Endodermal cell (in vitro differentiated cells): ENCODE data around the gene FOXD3. TPM values are rescaled to one million over a fixed set of nuclear protein-coding genes. Genes with fewer than 3 reads are reported as not detected.

Experiments used
- DNase-seq: peaks from one replicate; pipeline ENCODE4 v3.0.0-alpha.2; 2017
- H3K27ac ChIP-seq: 2 replicates; pipeline ENCODE4 v1.5.1; 2013; ENCODE audit warnings: mild to moderate bottlenecking, low read depth, low read length, moderate library complexity
- H3K27me3 ChIP-seq: 2 replicates; pipeline ENCODE4 v1.6.1; 2013; ENCODE audit warnings: mild to moderate bottlenecking, low read length, moderate library complexity; ENCODE audit not compliant: insufficient read depth, control insufficient read depth, poor library complexity, severe bottlenecking
- H3K36me3 ChIP-seq: 2 replicates; pipeline ENCODE4 v1.7.0; 2013; ENCODE audit warnings: mild to moderate bottlenecking, low read length, moderate library complexity; ENCODE audit not compliant: control insufficient read depth, insufficient read depth
- H3K4me1 ChIP-seq: one replicate; pipeline ENCODE4 v1.7.0; 2013; ENCODE audit warnings: low read length; ENCODE audit not compliant: control insufficient read depth, insufficient read depth
- H3K4me3 ChIP-seq: 2 replicates; pipeline ENCODE4 v1.5.1; 2013; ENCODE audit warnings: mild to moderate bottlenecking, low read length, moderate library complexity
- H3K9ac ChIP-seq: 2 replicates; pipeline ENCODE4 v1.6.1; 2013; ENCODE audit warnings: mild to moderate bottlenecking, low read length, moderate library complexity; ENCODE audit not compliant: poor library complexity, severe bottlenecking; ENCODE audit errors: extremely low read depth
- H3K9me3 ChIP-seq: 2 replicates; pipeline ENCODE4 v1.6.1; 2013; ENCODE audit warnings: mild to moderate bottlenecking, low read length, moderate library complexity; ENCODE audit not compliant: control insufficient read depth
- H3K27ac Mint-ChIP-seq: 2 replicates; pipeline ENCODE4 v1.8.0; 2020; ENCODE audit warnings: mixed read lengths
- H3K27me3 Mint-ChIP-seq: 2 replicates; pipeline ENCODE4 v1.8.0; 2021; ENCODE audit warnings: mild to moderate bottlenecking, mixed read lengths; ENCODE audit not compliant: insufficient read depth
- H3K36me3 Mint-ChIP-seq: 2 replicates; pipeline ENCODE4 v1.8.0; 2020; ENCODE audit warnings: low read depth, mixed read lengths
- H3K4me1 Mint-ChIP-seq: 2 replicates; pipeline ENCODE4 v1.8.0; 2020; ENCODE audit warnings: mixed read lengths
- H3K4me3 Mint-ChIP-seq: 2 replicates; pipeline ENCODE4 v1.8.0; 2020; ENCODE audit warnings: mild to moderate bottlenecking, moderate library complexity, mixed read lengths
- H3K9me3 Mint-ChIP-seq: 2 replicates; pipeline ENCODE4 v1.8.0; 2020; ENCODE audit warnings: mild to moderate bottlenecking, mixed read lengths
- WGBS, 2 experiments: methylation state at CpG; one replicate each; pipeline versions ENCODE4 v1.1.5 to v1.1.7; 2013; ENCODE audit warnings: missing lambda C conversion rate in 2 of 2, mixed read lengths in 1 of 2; ENCODE audit not compliant: insufficient coverage in 1 of 2, insufficient read length in 1 of 2; 5-methylcytosine and 5-hydroxymethylcytosine counted together
- total RNA-seq, 2 donors: library from RNA; stranded (reverse); fragmentation: NEBNext Ultra II Directional in 1 of 2; extraction: Animal tissue kit (Norgen Biotek cat#: 25700) in 1 of 2; gene quantifications; 2 replicates in 1 of 2; 3 replicates in 1 of 2; pipeline ENCODE4 v1.2.1, GENCODE V29; 2021
- TF ChIP-seq, protein P1 (sequence below): fragments of 200-600 bp; sonication (generic); conservative IDR thresholded peaks from 2 replicates; pipeline ENCODE4 v1.5.0; 2021; ENCODE audit warnings: antibody characterized with exemption, mild to moderate bottlenecking

Gene FOXD3
- total RNA-seq, 2 donors from 2014 or later: 0.49 to 14.0 TPM

DNA sequence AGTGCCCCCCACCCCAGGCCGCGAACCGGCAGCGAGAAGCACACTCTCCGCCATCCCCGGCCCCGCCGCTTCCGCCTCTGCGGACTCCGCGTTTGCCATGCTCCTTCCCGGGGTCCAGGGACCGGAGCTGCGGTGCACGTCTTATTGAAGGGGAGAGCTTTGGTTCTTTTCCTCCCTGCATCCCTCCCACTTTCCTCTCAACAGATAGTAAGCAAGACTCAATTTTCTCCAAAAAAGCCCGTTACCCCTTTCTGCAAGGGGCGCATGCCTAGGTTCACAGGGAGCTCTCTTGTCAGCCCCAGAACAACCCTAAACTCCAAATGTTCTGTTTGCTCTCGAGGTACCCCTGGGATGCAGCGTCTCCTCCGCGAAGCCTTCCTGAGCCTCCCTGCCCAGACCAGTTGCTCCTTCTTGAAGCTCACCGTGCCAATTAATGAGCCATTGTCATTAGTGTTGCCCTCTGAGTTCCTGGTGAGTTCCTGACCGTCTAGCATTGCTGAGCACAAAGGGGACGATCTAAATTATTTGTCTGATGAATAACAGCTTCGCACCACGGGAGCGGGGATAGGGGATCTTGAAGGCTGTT lies 8.1 kb downstream of the FOXD3 start:
- H3K27me3 Mint-ChIP-seq: peaks cover 93% of the 10 kb centered on the region
- Histone ChIP-seq H3K36me3 (no peaks in the 10 kb centered on the region), H3K9me3 (no peaks in the 10 kb centered on the region), H3K4me1 (peaks cover 2% of the 10 kb centered on the region), H3K9ac (no peak overlapping the region), H3K27ac (no peak overlapping the region), H3K4me3 (peak overlapping the region; percentile 65), H3K27me3 (peaks cover 86% of the 10 kb centered on the region)
- H3K36me3 Mint-ChIP-seq: no peaks in the 10 kb centered on the region
- peak; percentile 79 for DNase-seq
- H3K9me3 Mint-ChIP-seq: no peaks in the 10 kb centered on the region
- H3K4me1 Mint-ChIP-seq: peaks cover 33% of the 10 kb centered on the region
- H3K27ac Mint-ChIP-seq: no peak overlapping the region
- peak overlapping the region; percentile 52 for H3K4me3 Mint-ChIP-seq
- 3 to 5% methylated on average over 24 to 28 of the region's 28 CpGs for WGBS, 2 experiments
- TF ChIP-seq, protein P1, sequence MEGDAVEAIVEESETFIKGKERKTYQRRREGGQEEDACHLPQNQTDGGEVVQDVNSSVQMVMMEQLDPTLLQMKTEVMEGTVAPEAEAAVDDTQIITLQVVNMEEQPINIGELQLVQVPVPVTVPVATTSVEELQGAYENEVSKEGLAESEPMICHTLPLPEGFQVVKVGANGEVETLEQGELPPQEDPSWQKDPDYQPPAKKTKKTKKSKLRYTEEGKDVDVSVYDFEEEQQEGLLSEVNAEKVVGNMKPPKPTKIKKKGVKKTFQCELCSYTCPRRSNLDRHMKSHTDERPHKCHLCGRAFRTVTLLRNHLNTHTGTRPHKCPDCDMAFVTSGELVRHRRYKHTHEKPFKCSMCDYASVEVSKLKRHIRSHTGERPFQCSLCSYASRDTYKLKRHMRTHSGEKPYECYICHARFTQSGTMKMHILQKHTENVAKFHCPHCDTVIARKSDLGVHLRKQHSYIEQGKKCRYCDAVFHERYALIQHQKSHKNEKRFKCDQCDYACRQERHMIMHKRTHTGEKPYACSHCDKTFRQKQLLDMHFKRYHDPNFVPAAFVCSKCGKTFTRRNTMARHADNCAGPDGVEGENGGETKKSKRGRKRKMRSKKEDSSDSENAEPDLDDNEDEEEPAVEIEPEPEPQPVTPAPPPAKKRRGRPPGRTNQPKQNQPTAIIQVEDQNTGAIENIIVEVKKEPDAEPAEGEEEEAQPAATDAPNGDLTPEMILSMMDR: no peak

DNA sequence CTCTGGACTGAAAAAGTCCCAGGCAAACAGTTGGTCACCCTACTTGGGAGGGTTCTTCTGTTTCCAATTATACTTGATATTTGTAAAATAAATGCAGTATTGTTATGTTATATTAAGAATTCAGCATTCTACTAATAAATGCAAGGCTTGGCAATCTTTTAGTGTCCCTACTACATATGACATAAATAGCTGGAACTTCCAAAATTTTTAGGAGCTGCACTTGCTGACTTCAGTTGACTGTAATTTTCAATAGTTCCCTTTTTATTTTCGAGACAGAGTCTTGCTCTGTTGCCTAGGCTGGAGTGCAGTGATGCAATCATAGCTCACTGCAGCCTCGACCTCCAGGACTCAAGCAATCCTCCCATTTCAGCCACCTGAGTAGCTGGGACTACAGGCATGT lies 20.0 kb downstream of the FOXD3 start:
- H3K9me3 ChIP-seq: no peaks in the 10 kb centered on the region
- H3K4me3 ChIP-seq: no peak overlapping the region
- Mint-ChIP-seq H3K4me1 (no peaks in the 10 kb centered on the region), H3K27ac (no peak overlapping the region), H3K27me3 (no peaks in the 10 kb centered on the region), H3K9me3 (no peaks in the 10 kb centered on the region), H3K4me3 (no peak overlapping the region), H3K36me3 (no peaks in the 10 kb centered on the region)
- no peaks in the 10 kb centered on the region for H3K36me3 ChIP-seq
- H3K27me3 ChIP-seq: no peaks in the 10 kb centered on the region
- no peaks in the 10 kb centered on the region for H3K4me1 ChIP-seq
- H3K9ac ChIP-seq: no peak overlapping the region
- no peak overlapping the region for H3K27ac ChIP-seq
- DNase-seq: no peak
- TF ChIP-seq, protein P1: no peak
- 81 to 83% methylated on average over 2 of the region's 2 CpGs for WGBS, 2 experiments

DNA sequence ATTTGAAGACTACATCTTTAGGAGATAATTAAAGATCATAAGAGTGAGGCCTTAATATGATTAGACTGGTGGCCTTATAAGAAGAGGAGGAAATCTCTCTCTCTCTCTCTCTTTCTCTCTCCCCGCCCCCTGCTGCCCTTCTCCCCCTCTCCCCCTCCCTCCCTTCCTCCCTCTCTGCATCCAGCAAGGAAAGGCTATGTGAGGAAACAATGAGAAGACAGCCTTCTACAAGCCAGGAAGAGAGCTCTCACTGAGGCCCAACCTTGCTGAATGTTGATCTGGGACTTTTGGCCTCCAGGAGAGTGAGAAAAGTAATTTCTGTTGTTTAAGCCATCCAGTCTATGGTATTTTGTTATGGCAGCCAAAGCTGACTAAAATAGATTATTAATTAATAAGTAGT lies 21.6 kb downstream of the FOXD3 start:
- WGBS, 2 experiments: 67% methylated on average over 1 of the region's 1 CpG; no CpG with 5 or more reads in 1 of the 2 experiments
- H3K9me3 ChIP-seq: no peaks in the 10 kb centered on the region
- H3K4me3 Mint-ChIP-seq: no peak overlapping the region

More for the DNA sequence above, 21.6 kb downstream of the FOXD3 start:
- H3K4me3 ChIP-seq: no peak overlapping the region
- H3K27me3 ChIP-seq: no peaks in the 10 kb centered on the region
- no peaks in the 10 kb centered on the region for H3K4me1 ChIP-seq
- H3K27ac Mint-ChIP-seq: no peak overlapping the region
- no peaks in the 10 kb centered on the region for H3K9me3 Mint-ChIP-seq
- no peaks in the 10 kb centered on the region for H3K36me3 ChIP-seq
- TF ChIP-seq, protein P1: no peak
- H3K27me3 Mint-ChIP-seq: peaks cover 3% of the 10 kb centered on the region
- peak; percentile 59 for DNase-seq
- H3K36me3 Mint-ChIP-seq: no peaks in the 10 kb centered on the region
- H3K9ac ChIP-seq: no peak overlapping the region
- H3K27ac ChIP-seq: no peak overlapping the region
- H3K4me1 Mint-ChIP-seq: no peaks in the 10 kb centered on the region
